Caco-2 (cell line): ENCODE results near the gene SMG7. TPM values are rescaled to one million over a fixed set of nuclear protein-coding genes. Genes with fewer than 3 reads are reported as not detected.

Experiments used
- BruUV-seq: library from RNA; stranded (reverse); fragments of 400-500 nt; replicated peaks from 2 replicates; lab custom pipeline; 2021; lab: Mats Ljungman, UMichigan
- CTCF ChIA-PET: fragments of 300-600 bp; sonication (Branson Sonifier 250); formaldehyde crosslinking; loops from one replicate; lab custom pipeline; 2022; ENCODE audit warnings: antibody characterized with exemption; lab: Charles Lee
- POLR2A ChIA-PET: fragments of 300-600 bp; sonication (Branson Sonifier 250); formaldehyde crosslinking; loops from one replicate; lab custom pipeline; 2022; ENCODE audit warnings: antibody characterized with exemption; lab: Charles Lee
- DNase-seq, 2 experiments: peaks; one replicate each; pipeline versions ENCODE4 v3.0.0 to v3.0.0-alpha.2; 2020 to 2022
- H3K27me3 ChIP-seq: replicated peaks from 2 replicates; pipeline ENCODE4 v1.6.0; 2011; ENCODE audit warnings: low read length; ENCODE audit not compliant: control insufficient read depth, insufficient read depth
- H3K36me3 ChIP-seq: 2 replicates; pipeline ENCODE4 v1.5.1; 2011; ENCODE audit warnings: low read length; ENCODE audit not compliant: control insufficient read depth, insufficient read depth
- H3K4me1 ChIP-seq: fragments of 250-450 bp; sonication (Bioruptor Pico); 2 replicates; pipeline ENCODE4 v1.5.1; 2020; ENCODE audit warnings: mild to moderate bottlenecking
- H3K4me3 ChIP-seq: 2 replicates; pipeline ENCODE4 v1.5.1; 2011; ENCODE audit warnings: low read depth, mild to moderate bottlenecking, control low read depth, low read length
- H3K9me3 ChIP-seq: fragments of 250-450 bp; sonication (Bioruptor Pico); 2 replicates; pipeline ENCODE4 v1.5.1; 2020; ENCODE audit warnings: mild to moderate bottlenecking, moderate library complexity
- H3K27ac Mint-ChIP-seq: one replicate; pipeline ENCODE4 v1.8.0; 2022; ENCODE audit warnings: mixed read lengths; ENCODE audit not compliant: unreplicated experiment
- H3K27me3 Mint-ChIP-seq: one replicate; pipeline ENCODE4 v1.8.0; 2022; ENCODE audit warnings: mixed read lengths; ENCODE audit not compliant: insufficient read depth, unreplicated experiment
- H3K36me3 Mint-ChIP-seq: one replicate; pipeline ENCODE4 v1.8.0; 2022; ENCODE audit warnings: mild to moderate bottlenecking, mixed read lengths; ENCODE audit not compliant: insufficient read depth, unreplicated experiment
- H3K4me1 Mint-ChIP-seq: one replicate; pipeline ENCODE4 v1.8.0; 2022; ENCODE audit warnings: low read depth, mixed read lengths; ENCODE audit not compliant: unreplicated experiment
- H3K4me3 Mint-ChIP-seq: one replicate; pipeline ENCODE4 v1.8.0; 2022; ENCODE audit warnings: mild to moderate bottlenecking, moderate library complexity, mixed read lengths; ENCODE audit not compliant: unreplicated experiment
- H3K9me3 Mint-ChIP-seq: one replicate; pipeline ENCODE4 v1.8.0; 2022; ENCODE audit warnings: mixed read lengths; ENCODE audit not compliant: unreplicated experiment
- intact Hi-C: fragments of 100-400 bp; cut with micrococcal nuclease; formaldehyde crosslinking; loops from one replicate; pipeline ENCODE4 v1.10.0; 2022; ENCODE audit not compliant: unreplicated experiment
- total RNA-seq: library from RNA; stranded (reverse); gene quantifications from 2 replicates; pipeline ENCODE4 v1.2.3, GENCODE V29; 2022
- TF ChIP-seq, protein P1 (sequence below), 2 experiments: fragments of 200-600 bp in 1 of 2; IDR thresholded peaks; 1 replicate in 1 of 2; 2 replicates in 1 of 2; pipeline versions ENCODE4 v1.5.1 to v1.8.0; 2011 to 2022; ENCODE audit warnings: antibody characterized with exemption in 1 of 2, control low read depth in 1 of 2, inconsistent platforms in 1 of 2, low read depth in 1 of 2, low read length in 1 of 2, mild to moderate bottlenecking in 1 of 2, moderate library complexity in 1 of 2; ENCODE audit not compliant: insufficient read depth in 1 of 2, severe bottlenecking in 1 of 2, unreplicated experiment in 1 of 2

SMG7 gene
- total RNA-seq, 1 experiment from 2014 or later: 57.8 TPM

DNA sequence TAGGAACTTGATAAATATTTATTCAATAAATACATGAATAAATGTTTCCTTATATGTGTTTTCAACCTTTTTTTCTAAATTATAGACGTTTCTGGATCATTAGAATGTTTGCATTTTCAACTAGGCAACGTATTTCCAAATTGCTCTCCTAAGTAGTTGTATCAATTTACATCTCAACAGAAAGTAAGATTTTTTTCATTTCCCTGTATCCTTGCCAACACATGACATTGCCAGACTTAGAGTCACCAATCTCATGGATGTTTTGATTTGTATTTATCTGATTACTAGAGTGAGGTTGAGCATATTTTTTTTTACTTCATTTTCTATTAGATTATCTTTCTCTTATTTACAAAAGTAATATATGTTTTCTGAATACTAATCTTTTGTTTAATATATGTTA lies 22.2 kb upstream of the SMG7 start:
- ChIA-PET CTCF (no interaction called here), POLR2A (no interaction called here)
- Histone ChIP-seq H3K9me3 (no peaks in the 10 kb centered on the region), H3K36me3 (no peaks in the 10 kb centered on the region), H3K4me1 (0 out of 2 replicates have a peak, but pooled peaks cover 6% of the 10 kb centered on the region), H3K27me3 (no peaks in the 10 kb centered on the region), H3K4me3 (no peak overlapping the region)
- TF ChIP-seq, protein P1, sequence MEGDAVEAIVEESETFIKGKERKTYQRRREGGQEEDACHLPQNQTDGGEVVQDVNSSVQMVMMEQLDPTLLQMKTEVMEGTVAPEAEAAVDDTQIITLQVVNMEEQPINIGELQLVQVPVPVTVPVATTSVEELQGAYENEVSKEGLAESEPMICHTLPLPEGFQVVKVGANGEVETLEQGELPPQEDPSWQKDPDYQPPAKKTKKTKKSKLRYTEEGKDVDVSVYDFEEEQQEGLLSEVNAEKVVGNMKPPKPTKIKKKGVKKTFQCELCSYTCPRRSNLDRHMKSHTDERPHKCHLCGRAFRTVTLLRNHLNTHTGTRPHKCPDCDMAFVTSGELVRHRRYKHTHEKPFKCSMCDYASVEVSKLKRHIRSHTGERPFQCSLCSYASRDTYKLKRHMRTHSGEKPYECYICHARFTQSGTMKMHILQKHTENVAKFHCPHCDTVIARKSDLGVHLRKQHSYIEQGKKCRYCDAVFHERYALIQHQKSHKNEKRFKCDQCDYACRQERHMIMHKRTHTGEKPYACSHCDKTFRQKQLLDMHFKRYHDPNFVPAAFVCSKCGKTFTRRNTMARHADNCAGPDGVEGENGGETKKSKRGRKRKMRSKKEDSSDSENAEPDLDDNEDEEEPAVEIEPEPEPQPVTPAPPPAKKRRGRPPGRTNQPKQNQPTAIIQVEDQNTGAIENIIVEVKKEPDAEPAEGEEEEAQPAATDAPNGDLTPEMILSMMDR (IDR thresholded peaks at IDR 0.05; ENCODE audit: insufficient read depth in 1 of 2, low read depth in 1 of 2, low read length in 1 of 2, severe bottlenecking in 1 of 2, unreplicated experiment in 1 of 2): no peak
- no peak overlapping the region for H3K4me3 Mint-ChIP-seq
- no peaks in the 10 kb centered on the region for H3K27me3 Mint-ChIP-seq
- H3K27ac Mint-ChIP-seq: no peak overlapping the region
- no peak for DNase-seq
- intact Hi-C loops: no loop called here
- H3K36me3 Mint-ChIP-seq: no peaks in the 10 kb centered on the region
- no peaks in the 10 kb centered on the region for H3K9me3 Mint-ChIP-seq
- no TSS peak for BruUV-seq
- H3K4me1 Mint-ChIP-seq: peaks cover 2% of the 10 kb centered on the region

DNA sequence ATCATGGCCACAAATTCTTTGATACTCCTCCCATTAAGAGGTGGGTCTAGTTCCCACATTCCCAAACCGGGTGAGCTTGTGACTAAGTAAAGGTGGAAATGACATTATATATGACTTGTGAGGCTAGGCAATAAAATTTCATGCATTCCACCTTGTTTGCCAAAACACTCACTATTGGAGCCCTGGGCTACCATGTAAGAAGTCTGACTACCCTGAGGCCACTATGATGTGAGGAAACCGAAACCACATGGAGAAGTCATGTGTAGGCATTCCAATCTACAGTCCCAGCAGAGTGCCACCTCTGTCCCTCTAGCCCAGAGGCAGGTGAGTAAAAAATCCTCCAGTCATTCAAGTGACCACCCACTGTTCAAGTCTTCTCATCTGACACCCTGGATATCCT lies 17.9 kb upstream of the SMG7 start:
- intact Hi-C loops: no loop called here
- Mint-ChIP-seq H3K36me3 (no peaks in the 10 kb centered on the region), H3K27me3 (no peaks in the 10 kb centered on the region), H3K27ac (no peak overlapping the region), H3K9me3 (no peaks in the 10 kb centered on the region), H3K4me1 (no peaks in the 10 kb centered on the region), H3K4me3 (no peak overlapping the region)
- Histone ChIP-seq H3K4me3 (no peak overlapping the region), H3K36me3 (no peaks in the 10 kb centered on the region), H3K9me3 (no peaks in the 10 kb centered on the region; the same call in 1 of the 2 replicates), H3K4me1 (0 out of 2 replicates have a peak, but pooled peaks cover 6% of the 10 kb centered on the region), H3K27me3 (no peaks in the 10 kb centered on the region)
- POLR2A ChIA-PET: no interaction called here
- TF ChIP-seq, protein P1 (IDR thresholded peaks at IDR 0.05; ENCODE audit: insufficient read depth in 1 of 2, low read depth in 1 of 2, low read length in 1 of 2, severe bottlenecking in 1 of 2, unreplicated experiment in 1 of 2): no peak
- CTCF ChIA-PET: no interaction called here
- peak; percentile 28 to 61 for DNase-seq
- BruUV-seq: no TSS peak

- H3K4me1 Mint-ChIP-seq: peaks cover 9% of the 10 kb centered on the region
- intact Hi-C loops: no loop called here
- TF ChIP-seq, protein P1 (IDR thresholded peaks at IDR 0.05; ENCODE audit: insufficient read depth in 1 of 2, low read depth in 1 of 2, low read length in 1 of 2, severe bottlenecking in 1 of 2, unreplicated experiment in 1 of 2): no peak
- no peaks in the 10 kb centered on the region for H3K27me3 Mint-ChIP-seq
- CTCF ChIA-PET: no interaction called here
- no peaks in the 10 kb centered on the region for H3K27me3 ChIP-seq
- no peak overlapping the region for H3K4me3 Mint-ChIP-seq
- peaks cover 10% of the 10 kb centered on the region for H3K9me3 Mint-ChIP-seq
- H3K4me1 ChIP-seq: peaks cover 20% of the 10 kb centered on the region
- no TSS peak for BruUV-seq
- H3K27ac Mint-ChIP-seq: no peak overlapping the region
- peaks cover 7% of the 10 kb centered on the region for H3K36me3 Mint-ChIP-seq
- no peak overlapping the region for H3K4me3 ChIP-seq
- POLR2A ChIA-PET: no interaction called here
- H3K9me3 ChIP-seq: peaks cover 14% of the 10 kb centered on the region
- no peak for DNase-seq
- H3K36me3 ChIP-seq: no peaks in the 10 kb centered on the region
Observed at GRCh38 chr1:183456826-183457225, 15.5 kb upstream of the SMG7 start.
